Upper lobe of right lung (tissue), 1 donor: ENCODE results near the gene BPIFB3. TPM values are rescaled to one million over a fixed set of nuclear protein-coding genes. Genes with fewer than 3 reads are reported as not detected.

ENCODE experiments used
- ATAC-seq: fragments of 200-7000 bp; cut with Tn5 transposase; one replicate; pipeline ENCODE4 v1.9.1; 2020; ENCODE audit warnings: mild to moderate bottlenecking, moderate library complexity
- DNase-seq: peaks from one replicate; pipeline ENCODE4 v3.0.0-alpha.2; 2020
- H3K27ac ChIP-seq: fragments of 200-600 bp; one replicate; pipeline ENCODE4 v1.8.0; 2022
- H3K27me3 ChIP-seq: fragments of 200-600 bp; one replicate; pipeline ENCODE4 v1.8.0; 2022; ENCODE audit warnings: mild to moderate bottlenecking
- H3K36me3 ChIP-seq: fragments of 200-600 bp; one replicate; pipeline ENCODE4 v1.8.0; 2022
- H3K4me1 ChIP-seq: fragments of 200-600 bp; one replicate; pipeline ENCODE4 v1.8.0; 2022
- H3K4me3 ChIP-seq: fragments of 200-600 bp; one replicate; pipeline ENCODE4 v1.8.0; 2022; ENCODE audit warnings: mild to moderate bottlenecking
- H3K9me3 ChIP-seq: fragments of 200-600 bp; one replicate; pipeline ENCODE4 v1.8.0; 2022
- intact Hi-C: fragments of 100-400 bp; cut with DNase I; formaldehyde crosslinking; loops from one replicate; pipeline ENCODE4 v1.11.0; 2022
- total RNA-seq: library from RNA; stranded (reverse); fragmentation: NEBNext Ultra II Directional; extraction: Animal tissue kit (Norgen Biotek cat#: 25700); gene quantifications from one replicate; pipeline ENCODE4 v1.2.1, GENCODE V29; 2021
- TF ChIP-seq, protein P1 (sequence below): fragments of 200-600 bp; IDR thresholded peaks from one replicate; pipeline ENCODE4 v1.8.0; 2022; ENCODE audit warnings: antibody characterized with exemption
- donor health status: DM: no; HTN: yes; CAD: no; lungs with severe emphysema.

Gene BPIFB3
- total RNA-seq, 1 donor from 2014 or later: not detected

DNA sequence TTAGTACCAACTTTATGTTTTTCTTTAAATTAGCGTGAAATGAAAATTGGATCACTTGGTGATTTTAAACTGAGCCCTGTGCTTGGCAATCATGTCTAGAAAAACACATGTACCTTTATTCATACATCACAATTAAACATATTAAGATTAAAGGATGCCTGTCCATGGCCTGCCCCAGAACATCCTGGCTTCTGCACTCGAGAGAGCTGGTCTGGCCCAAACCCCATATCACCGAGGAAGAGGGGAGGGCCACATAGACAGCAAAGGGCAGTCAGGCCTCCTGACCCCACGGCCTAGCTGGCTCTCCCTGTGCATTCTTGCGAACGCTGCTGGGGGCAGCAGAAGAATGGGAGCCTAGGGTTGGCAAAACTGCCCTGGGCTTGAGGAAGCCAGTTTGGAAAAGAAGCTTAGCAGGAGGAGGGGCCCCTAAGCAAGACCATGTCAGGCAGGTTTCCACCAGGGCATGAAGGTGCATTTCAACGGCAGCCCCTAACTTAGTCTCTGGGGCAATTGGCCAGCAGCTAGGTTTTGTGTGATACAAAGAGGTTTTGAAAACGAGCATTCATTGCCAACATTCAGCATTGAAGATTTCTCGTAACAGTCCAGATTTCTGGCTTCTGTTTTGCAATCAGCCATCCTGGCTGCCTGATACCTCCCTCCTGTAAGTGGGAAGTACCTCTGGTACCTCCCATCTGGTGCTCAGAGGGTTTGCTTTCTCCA lies 8.6 kb downstream of the BPIFB3 start:
- intact Hi-C loops: no loop called here
- no peaks in the 10 kb centered on the region for H3K4me1 ChIP-seq
- no peak for ATAC-seq
- no peaks in the 10 kb centered on the region for H3K36me3 ChIP-seq
- TF ChIP-seq, protein P1, sequence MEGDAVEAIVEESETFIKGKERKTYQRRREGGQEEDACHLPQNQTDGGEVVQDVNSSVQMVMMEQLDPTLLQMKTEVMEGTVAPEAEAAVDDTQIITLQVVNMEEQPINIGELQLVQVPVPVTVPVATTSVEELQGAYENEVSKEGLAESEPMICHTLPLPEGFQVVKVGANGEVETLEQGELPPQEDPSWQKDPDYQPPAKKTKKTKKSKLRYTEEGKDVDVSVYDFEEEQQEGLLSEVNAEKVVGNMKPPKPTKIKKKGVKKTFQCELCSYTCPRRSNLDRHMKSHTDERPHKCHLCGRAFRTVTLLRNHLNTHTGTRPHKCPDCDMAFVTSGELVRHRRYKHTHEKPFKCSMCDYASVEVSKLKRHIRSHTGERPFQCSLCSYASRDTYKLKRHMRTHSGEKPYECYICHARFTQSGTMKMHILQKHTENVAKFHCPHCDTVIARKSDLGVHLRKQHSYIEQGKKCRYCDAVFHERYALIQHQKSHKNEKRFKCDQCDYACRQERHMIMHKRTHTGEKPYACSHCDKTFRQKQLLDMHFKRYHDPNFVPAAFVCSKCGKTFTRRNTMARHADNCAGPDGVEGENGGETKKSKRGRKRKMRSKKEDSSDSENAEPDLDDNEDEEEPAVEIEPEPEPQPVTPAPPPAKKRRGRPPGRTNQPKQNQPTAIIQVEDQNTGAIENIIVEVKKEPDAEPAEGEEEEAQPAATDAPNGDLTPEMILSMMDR: no peak
- H3K9me3 ChIP-seq: no peaks in the 10 kb centered on the region
- no peak overlapping the region for H3K4me3 ChIP-seq
- no peak overlapping the region for H3K27ac ChIP-seq
- DNase-seq: no peak
- H3K27me3 ChIP-seq: no peaks in the 10 kb centered on the region

DNA sequence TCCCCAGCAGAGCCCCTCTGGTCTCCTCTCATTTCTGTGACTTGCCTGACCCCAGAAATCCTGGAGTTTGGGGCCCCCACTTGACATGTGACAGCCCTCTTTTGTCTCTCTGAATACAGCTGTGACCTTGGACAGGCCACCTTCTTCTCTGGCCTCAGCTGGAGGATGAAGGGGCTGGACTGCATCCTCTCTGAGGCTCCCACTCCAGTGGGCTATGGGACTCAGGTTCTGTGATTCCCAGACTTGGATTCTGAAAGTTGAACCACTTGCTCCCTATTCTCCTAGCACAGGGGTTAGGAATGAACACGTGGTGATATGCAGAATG lies 9.1 kb downstream of the BPIFB3 start:
- no peaks in the 10 kb centered on the region for H3K36me3 ChIP-seq
- no peaks in the 10 kb centered on the region for H3K4me1 ChIP-seq
- intact Hi-C loops: no loop called here
- H3K4me3 ChIP-seq: no peak overlapping the region
- no peak overlapping the region for H3K27ac ChIP-seq
- no peaks in the 10 kb centered on the region for H3K9me3 ChIP-seq
- TF ChIP-seq, protein P1: no peak
- DNase-seq (no peak), ATAC-seq (no peak)
- no peaks in the 10 kb centered on the region for H3K27me3 ChIP-seq

DNA sequence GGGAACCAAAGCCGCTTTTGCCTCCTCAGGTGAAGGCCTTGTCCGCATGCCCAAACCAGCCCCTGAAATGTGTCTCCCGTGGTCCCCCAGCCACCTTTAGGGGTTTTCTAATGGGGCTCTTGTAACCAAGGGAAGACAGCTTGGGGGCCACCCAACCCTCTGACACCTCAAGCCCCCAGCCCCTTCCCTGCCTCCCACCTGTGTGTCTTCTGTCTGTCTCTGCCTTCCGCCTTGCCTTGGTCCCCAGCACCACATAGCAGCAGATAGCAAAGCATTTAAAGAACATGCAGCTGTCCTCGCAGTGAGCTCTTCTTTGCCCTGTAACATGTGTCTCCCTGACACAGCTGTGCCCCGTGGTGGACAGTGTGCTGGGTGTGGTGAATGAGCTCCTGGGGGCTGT lies 9.6 kb downstream of the BPIFB3 start:
- Histone ChIP-seq H3K27ac (no peak overlapping the region), H3K9me3 (no peaks in the 10 kb centered on the region), H3K27me3 (no peaks in the 10 kb centered on the region), H3K36me3 (no peaks in the 10 kb centered on the region), H3K4me1 (no peaks in the 10 kb centered on the region), H3K4me3 (no peak overlapping the region)
- TF ChIP-seq, protein P1: no peak
- ATAC-seq (no peak), DNase-seq (no peak)
- intact Hi-C loops: no loop called here

DNA sequence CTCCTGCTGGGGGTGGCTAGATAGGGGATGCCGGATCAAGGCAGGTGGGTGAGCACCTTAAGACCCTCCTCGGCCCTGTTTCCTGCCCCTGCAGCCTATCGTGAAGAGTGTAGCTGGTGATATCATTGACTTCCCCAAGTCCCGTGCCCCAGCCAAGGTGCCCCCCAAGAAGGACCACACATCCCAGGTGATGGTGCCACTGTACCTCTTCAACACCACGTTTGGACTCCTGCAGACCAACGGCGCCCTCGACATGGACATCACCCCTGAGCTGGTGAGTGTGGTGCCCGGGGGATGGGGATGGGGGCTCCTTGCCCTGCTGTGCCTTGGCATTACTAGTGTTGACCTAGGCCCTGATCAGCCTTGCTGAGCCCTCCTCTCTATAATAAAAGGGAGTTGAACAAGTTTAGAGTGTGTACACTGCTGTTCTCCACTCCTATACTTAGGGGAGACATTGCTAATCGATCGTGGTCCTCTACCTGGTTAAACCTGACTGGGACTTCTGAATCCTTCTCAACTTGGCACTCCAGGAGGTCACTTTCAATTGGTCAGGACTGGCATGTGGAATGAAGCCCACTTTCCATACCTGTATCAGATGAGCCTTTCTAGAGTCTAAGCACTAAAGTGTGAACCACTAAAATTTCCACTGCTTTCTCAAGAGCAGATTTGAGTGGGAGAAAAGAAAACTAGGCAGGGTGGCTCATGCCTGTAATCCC lies 11.0 kb downstream of the BPIFB3 start:
- intact Hi-C loops: no loop called here
- H3K27me3 ChIP-seq: no peaks in the 10 kb centered on the region
- TF ChIP-seq, protein P1: no peak
- ATAC-seq: no peak
- H3K36me3 ChIP-seq: no peaks in the 10 kb centered on the region
- DNase-seq: no peak
- no peak overlapping the region for H3K4me3 ChIP-seq
- no peaks in the 10 kb centered on the region for H3K4me1 ChIP-seq
- no peaks in the 10 kb centered on the region for H3K9me3 ChIP-seq
- H3K27ac ChIP-seq: no peak overlapping the region

DNA sequence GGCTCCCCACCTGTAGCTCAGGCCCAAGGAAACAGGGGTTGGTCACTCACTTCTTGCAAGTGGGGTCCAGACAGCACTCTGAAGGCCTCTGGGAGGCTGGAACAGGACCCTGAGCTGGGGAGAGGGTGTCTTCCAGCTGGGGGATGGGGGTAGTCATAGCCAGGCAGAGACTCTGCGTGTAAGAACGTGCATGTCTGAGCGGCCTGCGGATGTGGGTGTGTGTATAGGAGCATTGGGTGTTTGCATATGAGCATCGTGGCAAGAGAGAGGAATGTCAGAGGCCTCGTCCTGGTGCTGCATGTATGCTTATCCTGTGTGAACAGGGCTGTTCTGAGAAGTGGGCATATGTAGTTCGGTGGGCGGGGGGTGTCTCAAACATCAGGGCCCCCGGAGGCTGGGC lies 12.1 kb downstream of the BPIFB3 start:
- Histone ChIP-seq H3K4me3 (no peak overlapping the region), H3K27ac (no peak overlapping the region), H3K9me3 (no peaks in the 10 kb centered on the region), H3K27me3 (no peaks in the 10 kb centered on the region), H3K4me1 (no peaks in the 10 kb centered on the region), H3K36me3 (no peaks in the 10 kb centered on the region)
- ATAC-seq: no peak
- no peak for DNase-seq
- TF ChIP-seq, protein P1: no peak
- intact Hi-C loops: no loop called here
